ENCODE measurements around the gene CLDN16.

The CLDN16 gene

GRCh38 chr3:190444006-190444405 is 56.0 kb downstream of the CLDN16 start:
- no peak for DNase-seq

DNA sequence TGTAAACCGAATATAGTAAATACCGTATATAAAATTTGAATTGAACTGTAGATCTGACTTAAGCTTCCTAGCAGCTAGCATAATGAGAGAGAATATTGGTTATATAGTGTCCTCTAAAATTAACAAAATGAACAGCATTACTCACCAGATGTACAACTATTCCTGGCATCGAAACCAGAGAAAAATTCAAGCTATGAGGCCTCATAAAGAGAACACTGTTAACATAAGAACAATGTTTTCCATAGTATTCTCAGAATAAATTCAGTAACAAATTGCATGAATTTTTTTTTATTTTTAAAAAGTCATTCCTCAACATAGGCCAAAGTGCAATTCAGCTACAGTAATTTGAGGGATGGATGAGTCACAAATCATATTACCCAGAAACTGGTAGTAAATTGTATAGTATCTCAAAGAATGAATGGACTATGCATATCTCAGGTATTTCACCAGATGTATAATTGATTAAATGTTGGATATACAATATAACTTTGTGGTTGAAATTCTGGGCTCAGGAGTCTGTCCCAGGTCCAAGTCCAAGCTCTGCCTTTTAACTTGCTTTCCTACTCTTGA is 56.7 kb downstream of the CLDN16 start:
- no peak for DNase-seq

DNA sequence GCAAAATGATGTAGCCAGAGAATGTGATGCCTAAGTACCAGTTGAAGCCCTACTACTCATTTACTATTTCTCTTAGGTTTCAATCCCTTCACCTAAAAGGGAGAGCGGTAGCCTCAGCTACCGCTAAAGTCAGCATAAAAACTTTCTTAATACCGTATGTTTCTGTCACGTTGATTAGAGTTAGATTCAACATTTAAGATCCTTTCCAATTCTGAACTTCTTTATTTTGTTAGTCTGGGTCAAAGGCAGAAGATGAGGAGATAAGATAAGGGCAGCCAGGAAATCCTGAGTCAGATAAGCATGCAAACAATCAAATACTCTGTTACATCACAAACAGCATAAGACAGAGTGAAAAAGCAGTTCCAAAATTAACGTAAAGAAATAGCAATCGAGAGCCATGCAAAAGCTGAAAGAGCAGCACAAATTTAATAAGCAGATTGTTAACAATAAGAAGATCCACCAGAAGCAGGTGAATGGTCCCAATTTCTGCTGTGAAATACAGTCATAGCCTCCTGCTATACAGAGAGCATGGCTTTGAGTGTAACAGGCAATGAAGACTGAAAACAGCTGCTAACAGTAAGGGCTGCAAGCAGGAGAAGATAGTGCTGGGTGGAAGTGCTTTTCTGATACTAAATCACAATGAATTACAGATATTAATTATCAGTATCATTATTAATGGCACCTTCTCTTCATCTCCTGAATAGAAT is 58.8 kb downstream of the CLDN16 start:
- no peak for DNase-seq

- DNase-seq: no peak
Observed at GRCh38 chr3:190448256-190448655, 60.3 kb downstream of the CLDN16 start.

- no peak for DNase-seq
Observed at GRCh38 chr3:190449801-190450200, 61.8 kb downstream of the CLDN16 start, which contains the start of gene TMEM207. TMEM207 (minus strand) TSS chr3:190449901; CDS start chr3:190449809, 92 bp downstream.

DNA sequence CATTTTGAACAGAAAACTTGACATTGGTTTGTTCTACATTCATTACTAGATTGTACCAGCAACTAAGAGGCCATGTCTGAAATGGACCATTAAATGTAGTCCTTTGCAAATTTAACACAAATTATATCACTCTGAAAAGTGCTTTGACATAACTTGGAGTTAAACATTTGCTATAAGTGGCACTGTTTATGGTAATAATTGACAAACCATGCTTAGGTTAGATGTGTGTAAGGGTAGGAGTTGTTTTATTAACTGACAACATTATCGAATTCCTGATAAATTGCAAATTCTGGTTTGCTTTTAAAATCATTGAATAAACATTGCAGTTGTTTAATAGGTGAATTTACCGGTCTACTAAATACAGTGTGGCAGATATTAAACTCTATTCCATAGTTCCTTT is 67.9 kb downstream of the CLDN16 start:
- DNase-seq: no peak

GRCh38 chr3:190456770-190457169 is 68.8 kb downstream of the CLDN16 start:
- DNase-seq: no peak

DNA sequence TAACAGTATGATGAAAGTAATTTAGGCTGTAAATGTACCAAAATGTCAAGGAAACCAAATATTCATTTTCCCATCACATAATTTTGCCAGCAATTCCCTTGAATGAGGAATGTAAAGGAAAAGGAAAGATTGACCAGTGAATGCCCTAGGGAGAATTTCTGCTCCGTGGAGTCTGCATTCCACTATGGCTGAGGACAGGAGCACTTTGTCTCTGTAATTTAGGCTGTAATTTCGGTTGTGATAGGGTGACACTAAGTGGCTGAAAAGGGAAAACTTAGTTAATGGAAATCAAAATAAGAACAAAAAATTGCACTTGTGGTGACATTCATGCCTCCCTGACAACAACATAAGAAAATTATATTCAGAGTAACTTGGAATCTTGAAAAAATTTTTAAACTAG is 70.1 kb downstream of the CLDN16 start:
- no peak for DNase-seq

Measured in NCI-H187 (cell line).